Activated T-cell treated with anti-CD3 and anti-CD28 coated beads, Interleukin-2, amount 50 U/mL, for 24 hours (primary cell): ENCODE measurements around the gene SRXN1.
"Not testable (repeated sequence)": the region's sequence is repeated elsewhere in the genome, so short reads cannot be mapped to it uniquely, and the experiment has no call there.

Source experiments
- DNase-seq: peaks from one replicate; pipeline ENCODE4 v3.0.0-alpha.2; 2020
- H3K27ac Mint-ChIP-seq: 2 replicates; pipeline ENCODE4 v1.8.0; 2020; ENCODE audit warnings: mild to moderate bottlenecking, mixed read lengths
- H3K27me3 Mint-ChIP-seq: 2 replicates; pipeline ENCODE4 v1.8.0; 2020; ENCODE audit warnings: mixed read lengths
- H3K36me3 Mint-ChIP-seq: 2 replicates; pipeline ENCODE4 v1.8.0; 2020; ENCODE audit warnings: low read depth, mixed read lengths
- H3K4me1 Mint-ChIP-seq: 2 replicates; pipeline ENCODE4 v1.8.0; 2020; ENCODE audit warnings: low read depth, mixed read lengths
- H3K4me3 Mint-ChIP-seq: 2 replicates; pipeline ENCODE4 v1.8.0; 2020; ENCODE audit warnings: mild to moderate bottlenecking, moderate library complexity, mixed read lengths
- H3K9me3 Mint-ChIP-seq: 2 replicates; pipeline ENCODE4 v1.8.0; 2020; ENCODE audit warnings: mixed read lengths

SRXN1 gene

GRCh38 chr20:653110-653589 is at the start of gene SRXN1:
Gene SRXN1 (minus strand): TSS chr20:653200. CDS start chr20:653185, 15 bp downstream.
- Mint-ChIP-seq H3K4me3 (peak within 1 kb of the TSS; percentile 86), H3K36me3 (peaks cover 34% of the 10 kb centered on the region), H3K27me3 (peaks cover 15% of the 10 kb centered on the region), H3K4me1 (peaks cover 35% of the 10 kb centered on the region), H3K27ac (peak within 1 kb of the TSS; percentile 90), H3K9me3 (no peaks in the 10 kb centered on the region)
- DNase-seq: peak; percentile 91

DNA sequence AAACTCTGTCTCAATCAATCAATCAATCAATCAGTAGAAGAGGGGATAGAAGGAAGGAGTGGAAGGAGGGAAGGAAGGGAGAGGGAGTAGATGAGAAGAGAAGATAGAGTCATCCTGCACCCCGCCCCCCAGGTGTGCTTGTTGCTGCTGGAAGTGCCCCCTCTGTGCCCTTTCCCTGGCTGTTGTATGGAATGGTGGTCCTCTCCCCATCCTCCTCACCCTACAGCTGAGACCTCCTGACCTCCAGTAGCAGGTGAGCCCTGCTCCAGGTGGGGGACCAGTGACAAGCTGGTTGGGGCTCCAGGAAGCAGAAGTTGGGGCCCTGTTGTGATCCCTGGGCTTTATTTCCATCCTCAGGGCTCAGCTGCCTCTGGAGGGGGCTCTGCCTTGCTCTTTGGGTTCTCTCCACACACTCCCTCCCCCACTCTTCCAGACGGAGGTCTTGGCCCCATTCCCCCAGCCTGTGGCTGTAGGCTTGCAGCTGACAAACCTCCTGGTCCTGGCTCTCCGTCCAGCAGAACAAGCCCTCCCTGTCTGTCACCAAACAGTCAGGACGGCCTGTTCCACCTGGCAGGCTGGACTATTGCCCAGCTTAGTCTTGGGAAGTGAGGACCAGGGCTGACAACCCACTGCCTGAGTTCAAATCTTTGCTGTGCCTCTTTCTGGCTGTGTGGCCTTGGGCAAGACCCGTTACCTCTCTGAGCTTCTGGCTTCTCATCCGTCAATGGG is 48.6 kb upstream of the SRXN1 start:
- Mint-ChIP-seq H3K27ac (no peak overlapping the region), H3K4me3 (no peak overlapping the region), H3K4me1 (no peaks in the 10 kb centered on the region), H3K36me3 (no peaks in the 10 kb centered on the region), H3K9me3 (no peaks in the 10 kb centered on the region), H3K27me3 (peaks cover 17% of the 10 kb centered on the region)
- DNase-seq: no peak

- Mint-ChIP-seq H3K4me1 (no peaks in the 10 kb centered on the region), H3K27me3 (peaks cover 10% of the 10 kb centered on the region), H3K4me3 (no peak overlapping the region), H3K36me3 (no peaks in the 10 kb centered on the region), H3K27ac (no peak overlapping the region), H3K9me3 (no peaks in the 10 kb centered on the region)
- DNase-seq: no peak
These were observed 46.9 kb upstream of the SRXN1 start for GRCh38 chr20:699811-700338.

- H3K36me3 Mint-ChIP-seq: no peaks in the 10 kb centered on the region
- H3K27me3 Mint-ChIP-seq: peaks cover 10% of the 10 kb centered on the region
- no peak overlapping the region for H3K4me3 Mint-ChIP-seq
- H3K27ac Mint-ChIP-seq: no peak overlapping the region
- DNase-seq: no peak
- no peaks in the 10 kb centered on the region for H3K4me1 Mint-ChIP-seq
- H3K9me3 Mint-ChIP-seq: no peaks in the 10 kb centered on the region
These were observed 46.3 kb upstream of the SRXN1 start for GRCh38 chr20:699342-699741.

DNA sequence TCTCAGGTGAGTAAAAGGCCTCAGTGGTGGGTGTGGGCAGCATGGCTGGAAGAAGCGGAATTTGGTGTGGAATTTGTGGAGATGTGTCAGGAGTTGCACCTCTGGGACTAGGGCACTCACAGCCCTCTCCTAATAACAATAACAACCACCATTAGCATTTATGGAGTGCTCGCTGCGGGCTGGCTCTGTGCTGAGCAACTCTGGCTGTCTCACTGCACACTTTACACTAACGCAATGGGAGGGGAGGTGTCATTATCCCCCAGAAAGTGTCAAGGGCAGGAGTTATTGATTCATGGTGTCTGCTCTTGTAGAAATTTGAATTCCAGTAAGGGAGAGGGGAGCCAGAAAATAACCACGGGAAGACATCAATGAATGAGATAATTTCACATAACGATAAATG is 45.3 kb upstream of the SRXN1 start:
- Mint-ChIP-seq H3K4me1 (no peaks in the 10 kb centered on the region), H3K27ac (no peak overlapping the region), H3K36me3 (no peaks in the 10 kb centered on the region), H3K27me3 (peaks cover 14% of the 10 kb centered on the region), H3K4me3 (no peak overlapping the region), H3K9me3 (no peaks in the 10 kb centered on the region)
- no peak for DNase-seq

GRCh38 chr20:697826-698225 is 44.8 kb upstream of the SRXN1 start:
- Mint-ChIP-seq H3K36me3 (no peaks in the 10 kb centered on the region), H3K27ac (no peak overlapping the region), H3K4me1 (no peaks in the 10 kb centered on the region), H3K4me3 (no peak overlapping the region), H3K9me3 (no peaks in the 10 kb centered on the region), H3K27me3 (peaks cover 14% of the 10 kb centered on the region)
- DNase-seq: no peak

DNA sequence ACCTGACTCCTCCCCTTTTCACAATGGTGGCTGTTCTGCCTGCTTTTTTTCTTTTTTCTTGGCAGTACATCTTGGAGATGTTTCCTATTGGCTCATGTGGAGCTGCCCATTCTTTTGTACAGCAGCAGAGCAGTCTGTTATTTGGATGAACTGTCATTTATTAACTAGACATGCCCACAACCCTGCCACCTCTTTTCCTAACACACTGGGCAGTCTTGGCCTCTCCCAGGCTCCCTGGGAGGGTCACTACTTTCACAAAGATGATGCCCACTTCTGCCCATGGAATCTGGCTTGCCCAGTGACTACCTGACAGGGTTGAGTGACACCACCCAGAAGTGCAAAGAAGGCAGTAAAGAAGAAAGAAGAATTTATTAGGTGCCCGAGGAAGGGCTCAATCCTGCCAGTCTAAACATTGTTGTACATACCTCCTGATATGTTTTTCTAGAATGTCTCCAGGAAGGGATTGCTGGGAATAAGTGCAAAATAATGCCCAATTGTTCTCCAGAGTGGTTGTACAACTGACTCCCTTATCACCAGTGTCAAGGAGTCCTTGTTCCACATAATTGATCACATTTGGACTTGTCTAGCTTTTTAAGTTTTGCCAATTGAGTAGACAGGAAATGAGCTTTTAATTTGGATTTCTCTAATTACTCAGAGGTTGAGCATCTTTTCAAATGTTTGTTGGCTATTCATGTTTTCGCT is 42.3 kb upstream of the SRXN1 start:
- Mint-ChIP-seq H3K4me1 (no peaks in the 10 kb centered on the region), H3K27me3 (peaks cover 14% of the 10 kb centered on the region), H3K36me3 (no peaks in the 10 kb centered on the region), H3K4me3 (no peak overlapping the region), H3K9me3 (no peaks in the 10 kb centered on the region), H3K27ac (no peak overlapping the region)
- DNase-seq: no peak

DNA sequence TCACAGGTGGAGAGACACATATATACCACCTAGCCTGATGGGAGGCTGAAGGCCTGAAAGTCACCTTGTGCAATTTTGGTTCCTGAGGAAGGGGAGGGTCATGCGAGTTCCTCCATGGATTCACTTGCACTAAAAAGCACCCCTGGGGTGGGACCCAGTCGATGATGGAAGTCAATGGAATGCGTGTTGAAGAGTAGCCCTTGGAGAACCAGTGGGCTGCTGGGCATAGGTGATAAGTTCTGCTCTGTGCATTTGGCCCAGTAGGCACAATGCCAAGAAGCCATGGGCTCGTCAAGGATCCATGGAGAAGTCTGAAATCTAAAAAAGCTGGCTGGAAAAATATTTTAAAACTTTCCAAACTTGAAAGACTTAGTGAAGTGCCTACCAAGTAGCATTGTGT is 41.5 kb upstream of the SRXN1 start:
- Mint-ChIP-seq H3K4me1 (no peaks in the 10 kb centered on the region), H3K27me3 (peaks cover 16% of the 10 kb centered on the region), H3K4me3 (no peak overlapping the region), H3K27ac (no peak overlapping the region), H3K36me3 (no peaks in the 10 kb centered on the region), H3K9me3 (no peaks in the 10 kb centered on the region)
- DNase-seq: no peak

- DNase-seq, H3K9me3 Mint-ChIP-seq, H3K4me3 Mint-ChIP-seq, H3K36me3 Mint-ChIP-seq, H3K27ac Mint-ChIP-seq, H3K4me1 Mint-ChIP-seq: not testable (repeated sequence)
- H3K27me3 Mint-ChIP-seq: peaks cover 23% of the 10 kb centered on the region
These were observed 40.8 kb upstream of the SRXN1 start for GRCh38 chr20:693786-694185.

DNA sequence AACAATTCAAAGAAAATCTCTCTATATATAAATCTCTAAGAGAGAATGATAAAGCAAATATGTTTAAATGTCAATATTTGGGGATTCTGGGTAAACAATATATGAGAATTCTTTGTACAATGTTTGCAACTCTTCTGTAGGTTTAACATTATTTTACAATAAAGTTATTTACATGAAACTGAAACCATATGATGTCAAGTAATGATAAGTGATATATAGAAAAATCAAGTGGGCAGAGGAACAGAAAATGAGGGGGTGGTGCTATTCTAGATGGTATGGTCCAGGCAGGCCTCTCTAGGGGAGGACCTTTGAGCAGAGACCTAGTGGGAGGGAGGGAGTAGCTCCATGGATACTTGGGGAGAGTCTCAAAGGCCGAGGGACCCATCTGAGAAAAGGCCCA is 39.0 kb upstream of the SRXN1 start:
- Mint-ChIP-seq H3K9me3 (no peaks in the 10 kb centered on the region), H3K4me3 (no peak overlapping the region), H3K27ac (no peak overlapping the region), H3K27me3 (peaks cover 20% of the 10 kb centered on the region), H3K36me3 (no peaks in the 10 kb centered on the region), H3K4me1 (no peaks in the 10 kb centered on the region)
- no peak for DNase-seq

GRCh38 chr20:689947-690346 is 36.9 kb upstream of the SRXN1 start:
- Mint-ChIP-seq H3K27ac (no peak overlapping the region), H3K36me3 (no peaks in the 10 kb centered on the region)

DNA sequence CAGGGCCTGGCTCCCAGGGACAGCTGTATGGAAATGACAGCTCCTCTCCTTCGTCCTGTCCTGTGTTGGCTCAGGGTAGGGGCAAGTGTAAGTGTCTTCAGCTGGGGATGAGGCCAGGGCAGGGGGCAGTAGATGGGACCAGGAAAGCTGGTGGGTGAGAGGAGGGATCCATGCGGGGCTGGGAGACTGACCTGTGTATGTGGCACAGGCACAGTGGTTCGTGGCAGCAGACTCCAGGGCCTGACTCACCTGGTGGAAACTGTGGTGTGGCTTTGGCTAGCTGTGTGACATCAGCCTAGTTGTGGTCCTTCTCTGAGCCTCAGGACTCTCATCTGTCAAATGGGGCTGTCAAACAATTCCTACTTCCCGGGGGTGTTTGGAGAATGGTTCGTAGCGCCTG is 36.3 kb upstream of the SRXN1 start:
- Mint-ChIP-seq H3K4me1 (no peaks in the 10 kb centered on the region), H3K27me3 (peaks cover 23% of the 10 kb centered on the region), H3K9me3 (no peaks in the 10 kb centered on the region), H3K36me3 (no peaks in the 10 kb centered on the region), H3K4me3 (no peak overlapping the region), H3K27ac (no peak overlapping the region)
- DNase-seq: no peak

More at GRCh38 chr20:689947-690346, 36.9 kb upstream of the SRXN1 start:
- DNase-seq: no peak
- no peaks in the 10 kb centered on the region for H3K9me3 Mint-ChIP-seq
- peaks cover 24% of the 10 kb centered on the region for H3K27me3 Mint-ChIP-seq
- no peak overlapping the region for H3K4me3 Mint-ChIP-seq
- no peaks in the 10 kb centered on the region for H3K4me1 Mint-ChIP-seq

GRCh38 chr20:688809-689212 is 35.8 kb upstream of the SRXN1 start:
- H3K4me1 Mint-ChIP-seq: no peaks in the 10 kb centered on the region
- no peaks in the 10 kb centered on the region for H3K9me3 Mint-ChIP-seq
- no peak for DNase-seq
- no peaks in the 10 kb centered on the region for H3K36me3 Mint-ChIP-seq
- peaks cover 20% of the 10 kb centered on the region for H3K27me3 Mint-ChIP-seq
- H3K27ac Mint-ChIP-seq: no peak overlapping the region
- H3K4me3 Mint-ChIP-seq: no peak overlapping the region

DNA sequence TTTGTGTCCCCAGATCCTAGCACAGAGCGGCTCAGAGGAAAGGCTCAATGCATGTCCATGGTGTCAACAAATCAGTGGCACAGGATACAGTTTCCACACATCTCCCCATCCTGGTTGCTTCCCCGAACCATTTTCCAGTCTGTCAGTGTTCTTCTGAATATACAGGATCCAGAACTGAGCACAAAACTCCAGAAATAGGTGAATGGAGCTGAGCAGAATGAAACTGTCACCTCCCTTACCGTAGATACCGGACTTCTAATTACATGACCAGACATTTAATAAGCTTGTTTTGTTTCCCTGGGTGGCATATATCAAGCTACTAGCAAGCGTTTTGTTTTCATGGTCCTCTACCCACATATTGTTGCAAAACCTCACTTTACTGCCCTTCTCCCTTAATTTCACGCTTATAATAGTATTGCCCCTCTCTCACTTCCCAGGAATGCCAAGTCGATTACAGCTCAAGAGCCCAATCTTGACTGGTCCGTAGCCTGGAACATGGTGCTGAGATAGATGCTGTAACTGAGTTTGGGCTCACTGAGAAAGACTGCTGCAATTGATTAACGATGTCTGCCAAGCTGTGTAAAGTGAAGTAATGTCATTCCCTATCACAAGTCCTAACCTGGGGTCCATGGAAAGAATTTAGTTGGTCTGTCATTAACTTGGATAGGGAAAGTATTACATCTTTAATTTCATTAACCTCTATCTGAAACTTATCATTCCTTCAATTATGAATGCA is 34.6 kb upstream of the SRXN1 start:
- Mint-ChIP-seq H3K4me1 (no peaks in the 10 kb centered on the region), H3K9me3 (no peaks in the 10 kb centered on the region), H3K36me3 (no peaks in the 10 kb centered on the region), H3K27ac (no peak overlapping the region), H3K27me3 (peaks cover 21% of the 10 kb centered on the region), H3K4me3 (no peak overlapping the region)
- DNase-seq: no peak
